Thoracic aorta (tissue), 2 donors: ENCODE data around the gene CFAP57. TPM values are rescaled to one million over a fixed set of nuclear protein-coding genes. Genes with fewer than 3 reads are reported as not detected.

Experiments used
- ATAC-seq: fragments of 150-250 bp; one replicate; pipeline ENCODE4 v1.8.0; 2017; ENCODE audit warnings: low read depth; ENCODE audit not compliant: insufficient number of reproducible peaks, low FRiP score
- DNase-seq: peaks from one replicate; pipeline ENCODE4 v3.0.0-alpha.2; 2020; ENCODE audit warnings: low spot score
- H3K27ac ChIP-seq, 2 donors: fragments of 200-600 bp; sonication (generic); 1 replicate in 1 of 2; 2 replicates in 1 of 2; pipeline ENCODE4 v1.5.1; 2016; ENCODE audit warnings: mild to moderate bottlenecking in 2 of 2, moderate library complexity in 2 of 2
- H3K27me3 ChIP-seq: fragments of 200-600 bp; sonication (generic); replicated peaks from 2 replicates; pipeline ENCODE4 v1.6.0; 2016; ENCODE audit warnings: mild to moderate bottlenecking; ENCODE audit not compliant: insufficient read depth
- H3K36me3 ChIP-seq: fragments of 200-600 bp; sonication (generic); one replicate; pipeline ENCODE4 v1.5.1; 2016
- H3K4me1 ChIP-seq, 2 donors: fragments of 200-600 bp; sonication (generic); 1 replicate in 1 of 2; 2 replicates in 1 of 2; pipeline versions ENCODE4 v1.5.1 to v1.6.0; 2016; ENCODE audit warnings: low read depth in 2 of 2, mild to moderate bottlenecking in 1 of 2; ENCODE audit not compliant: control insufficient read depth in 1 of 2
- H3K4me3 ChIP-seq: fragments of 200-600 bp; sonication (generic); 2 replicates; pipeline ENCODE4 v1.5.1; 2016; ENCODE audit warnings: mild to moderate bottlenecking
- H3K9me3 ChIP-seq: fragments of 200-600 bp; sonication (generic); 2 replicates; pipeline ENCODE4 v1.5.1; 2016
- total RNA-seq, 2 donors: library from RNA; depleted of rRNA; stranded (reverse); fragments of >200 nt; gene quantifications; one replicate each; pipeline versions ENCODE4 v1.1.0 to v1.2.3, GENCODE V29; 2016
- TF ChIP-seq, protein P1 (sequence below): fragments of 200-600 bp; sonication (generic); IDR thresholded peaks from one replicate; pipeline ENCODE4 v1.5.1; 2019; ENCODE audit warnings: antibody characterized with exemption

Gene CFAP57
- total RNA-seq, 2 donors from 2014 or later, result 0.27 to 0.42 TPM

DNA sequence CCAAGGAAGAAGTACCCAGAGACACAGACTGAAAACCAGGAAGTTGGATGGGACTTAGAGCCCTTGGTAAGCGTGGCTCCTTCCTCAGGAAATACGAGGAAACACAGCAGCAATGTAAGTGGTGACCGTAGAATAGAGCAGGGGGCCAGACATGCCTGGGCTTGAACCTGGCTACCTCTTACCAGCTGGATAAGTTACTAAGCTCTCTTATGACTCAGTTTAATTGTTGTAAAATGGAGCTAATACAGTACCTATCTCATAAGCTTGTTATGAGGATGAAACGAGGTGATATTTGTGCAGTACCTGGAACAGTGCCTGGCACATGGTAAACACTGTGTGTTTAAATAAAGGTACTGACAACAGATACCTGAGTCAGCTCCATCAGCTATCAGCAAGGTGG, 19.3 kb upstream of the CFAP57 start:
- peaks cover 2 to 8% of the 10 kb centered on the region in 2 donors for H3K4me1 ChIP-seq
- H3K27ac ChIP-seq, result no peak overlapping the region
- no peaks in the 10 kb centered on the region for H3K27me3 ChIP-seq
- ATAC-seq (no peak), DNase-seq (no peak)
- no peak overlapping the region for H3K4me3 ChIP-seq
- no peaks in the 10 kb centered on the region for H3K9me3 ChIP-seq
- H3K36me3 ChIP-seq, result no peaks in the 10 kb centered on the region
- TF ChIP-seq, protein P1, sequence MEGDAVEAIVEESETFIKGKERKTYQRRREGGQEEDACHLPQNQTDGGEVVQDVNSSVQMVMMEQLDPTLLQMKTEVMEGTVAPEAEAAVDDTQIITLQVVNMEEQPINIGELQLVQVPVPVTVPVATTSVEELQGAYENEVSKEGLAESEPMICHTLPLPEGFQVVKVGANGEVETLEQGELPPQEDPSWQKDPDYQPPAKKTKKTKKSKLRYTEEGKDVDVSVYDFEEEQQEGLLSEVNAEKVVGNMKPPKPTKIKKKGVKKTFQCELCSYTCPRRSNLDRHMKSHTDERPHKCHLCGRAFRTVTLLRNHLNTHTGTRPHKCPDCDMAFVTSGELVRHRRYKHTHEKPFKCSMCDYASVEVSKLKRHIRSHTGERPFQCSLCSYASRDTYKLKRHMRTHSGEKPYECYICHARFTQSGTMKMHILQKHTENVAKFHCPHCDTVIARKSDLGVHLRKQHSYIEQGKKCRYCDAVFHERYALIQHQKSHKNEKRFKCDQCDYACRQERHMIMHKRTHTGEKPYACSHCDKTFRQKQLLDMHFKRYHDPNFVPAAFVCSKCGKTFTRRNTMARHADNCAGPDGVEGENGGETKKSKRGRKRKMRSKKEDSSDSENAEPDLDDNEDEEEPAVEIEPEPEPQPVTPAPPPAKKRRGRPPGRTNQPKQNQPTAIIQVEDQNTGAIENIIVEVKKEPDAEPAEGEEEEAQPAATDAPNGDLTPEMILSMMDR, result no peak

DNA sequence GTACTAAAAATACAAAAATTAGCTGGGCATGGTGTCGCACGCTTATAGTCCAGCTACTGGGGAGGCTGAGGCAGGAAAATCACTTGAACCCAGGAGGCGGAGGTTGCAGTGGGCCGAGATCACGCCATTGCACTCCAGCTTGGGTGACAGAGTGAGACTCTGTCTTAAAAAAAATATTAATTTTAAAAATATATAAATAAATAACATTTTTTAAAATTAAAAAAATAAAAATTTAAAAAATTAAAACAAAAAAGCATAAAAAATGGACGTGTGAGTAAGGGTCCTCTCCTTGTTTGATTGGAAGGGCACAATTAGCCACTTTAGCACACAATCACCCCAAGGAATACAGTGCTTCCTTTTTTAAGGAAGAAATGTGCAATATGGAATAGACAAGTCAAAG, 18.7 kb upstream of the CFAP57 start:
- Histone ChIP-seq H3K4me1 (peaks cover 0 to 2% of the 10 kb centered on the region in 2 donors), H3K4me3 (no peak overlapping the region)
- no peak for DNase-seq

DNA sequence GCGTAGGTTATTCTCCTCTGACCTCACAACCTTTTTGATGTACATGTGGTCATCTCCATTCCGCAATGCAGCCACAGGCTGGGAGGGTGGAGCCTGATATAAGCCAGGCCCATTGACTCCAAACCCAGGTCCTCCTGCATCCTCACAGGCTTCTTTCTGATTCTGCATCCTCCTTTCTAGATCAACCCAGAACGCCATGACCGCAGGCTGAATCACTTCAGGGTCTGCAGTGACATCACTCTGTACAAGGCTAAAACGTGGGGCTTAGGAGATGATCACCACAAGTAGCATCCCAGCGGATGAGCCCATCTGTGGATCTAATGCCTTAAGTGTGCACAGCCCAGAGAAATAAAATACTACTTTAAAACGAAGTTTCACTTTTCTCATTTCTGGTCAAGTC, 16.1 kb upstream of the CFAP57 start:
- ATAC-seq (no peak), DNase-seq (no peak)
- H3K36me3 ChIP-seq, result no peaks in the 10 kb centered on the region
- H3K4me1 ChIP-seq, result no peaks in the 10 kb centered on the region
- TF ChIP-seq, protein P1, result no peak
- no peaks in the 10 kb centered on the region for H3K27me3 ChIP-seq
- H3K9me3 ChIP-seq, result no peaks in the 10 kb centered on the region
- H3K4me3 ChIP-seq, result no peak overlapping the region
- H3K27ac ChIP-seq, result no peak overlapping the region

More for the DNA sequence above, 18.7 kb upstream of the CFAP57 start:
- H3K27ac ChIP-seq, result no peak overlapping the region
- TF ChIP-seq, protein P1, result no peak
- H3K27me3 ChIP-seq, result no peaks in the 10 kb centered on the region
- no peak for ATAC-seq
- H3K36me3 ChIP-seq, result no peaks in the 10 kb centered on the region
- no peaks in the 10 kb centered on the region for H3K9me3 ChIP-seq

DNA sequence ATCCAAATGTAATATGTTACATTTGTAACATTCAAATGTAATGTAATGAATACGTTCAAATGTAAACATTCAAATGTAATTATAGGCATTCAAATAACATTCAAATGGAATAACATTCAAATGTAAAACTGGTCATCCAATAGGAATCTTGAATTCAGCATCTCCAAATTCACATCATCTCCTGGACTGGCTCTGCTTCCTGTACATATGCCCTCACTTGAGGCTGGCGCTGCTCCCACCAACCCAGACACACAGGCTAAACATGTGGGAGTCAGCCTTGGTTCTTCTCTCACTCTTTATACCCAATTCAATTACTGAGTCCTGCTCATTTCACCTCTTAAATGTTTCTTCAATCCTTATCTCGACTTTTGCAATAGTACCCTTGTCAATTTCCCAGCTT, 7.0 kb upstream of the CFAP57 start:
- no peaks in the 10 kb centered on the region for H3K9me3 ChIP-seq
- H3K4me1 ChIP-seq, result no peaks in the 10 kb centered on the region
- no peak for ATAC-seq
- TF ChIP-seq, protein P1, result no peak
- no peak overlapping the region for H3K4me3 ChIP-seq
- no peak overlapping the region for H3K27ac ChIP-seq
- no peaks in the 10 kb centered on the region for H3K27me3 ChIP-seq
- no peak for DNase-seq
- H3K36me3 ChIP-seq, result peaks cover 36% of the 10 kb centered on the region

DNA sequence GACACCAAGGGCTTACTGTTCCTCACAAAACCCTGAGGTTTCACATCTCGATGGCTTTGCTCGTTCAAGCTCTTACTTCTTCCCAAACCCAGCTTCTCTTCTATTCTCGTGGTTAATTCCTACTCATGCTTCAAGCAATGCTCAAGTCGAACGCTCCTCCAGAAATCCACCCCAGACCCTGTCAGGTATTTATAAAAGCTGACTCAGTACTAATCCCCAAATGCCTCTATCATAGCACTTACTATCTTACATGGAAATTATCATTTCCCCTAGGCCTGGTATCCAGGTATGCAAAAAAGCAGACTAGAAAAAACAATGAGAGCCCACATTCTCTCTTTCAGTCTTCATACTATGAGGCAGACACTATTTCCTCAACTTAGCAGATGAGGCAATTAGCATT, 6.4 kb upstream of the CFAP57 start:
- Histone ChIP-seq H3K36me3 (peaks cover 36% of the 10 kb centered on the region), H3K27ac (no peak overlapping the region)
- no peak for ATAC-seq

More for the DNA sequence above, 6.4 kb upstream of the CFAP57 start:
- TF ChIP-seq, protein P1, result no peak
- no peak overlapping the region for H3K4me3 ChIP-seq
- DNase-seq, result no peak
- no peaks in the 10 kb centered on the region for H3K27me3 ChIP-seq
- H3K4me1 ChIP-seq, result peaks cover 0 to 6% of the 10 kb centered on the region in 2 donors
- no peaks in the 10 kb centered on the region for H3K9me3 ChIP-seq
